GM18870 (cell line): Measurements from ENCODE around the gene RNF150.

Experiments used
- ATAC-seq: cut with Tn5 transposase; IDR thresholded peaks from one replicate; pipeline ENCODE4 v1.9.1; 2021; ENCODE audit warnings: moderate library complexity; ENCODE audit not compliant: unreplicated experiment

RNF150 gene

GRCh38 chr4:140870427-140870826 is 262.8 kb downstream of the RNF150 start:
- no peak for ATAC-seq

DNA sequence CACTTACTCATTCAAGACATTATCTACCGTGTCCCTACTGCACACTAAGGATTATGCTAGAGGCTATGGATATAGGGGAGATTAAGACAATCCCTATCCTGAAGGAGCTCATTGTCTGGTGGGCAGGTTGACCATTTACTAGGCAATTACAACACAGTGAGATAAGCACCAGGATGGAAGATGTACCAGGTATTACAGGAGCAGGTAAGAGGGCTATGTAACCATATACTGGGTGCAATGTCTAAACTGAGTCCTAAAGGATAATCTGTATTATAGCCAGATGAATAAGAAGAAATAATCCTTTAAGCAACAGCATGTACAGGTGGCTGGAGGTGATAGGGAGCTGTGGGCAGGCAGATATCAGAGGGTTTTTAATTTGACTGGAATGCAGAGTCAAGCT is 263.8 kb downstream of the RNF150 start:
- no peak for ATAC-seq

- no peak for ATAC-seq
Measured at GRCh38 chr4:140867356-140867755, 265.9 kb downstream of the RNF150 start.

- ATAC-seq, result no peak
Measured at GRCh38 chr4:140866492-140867005, 266.7 kb downstream of the RNF150 start.

DNA sequence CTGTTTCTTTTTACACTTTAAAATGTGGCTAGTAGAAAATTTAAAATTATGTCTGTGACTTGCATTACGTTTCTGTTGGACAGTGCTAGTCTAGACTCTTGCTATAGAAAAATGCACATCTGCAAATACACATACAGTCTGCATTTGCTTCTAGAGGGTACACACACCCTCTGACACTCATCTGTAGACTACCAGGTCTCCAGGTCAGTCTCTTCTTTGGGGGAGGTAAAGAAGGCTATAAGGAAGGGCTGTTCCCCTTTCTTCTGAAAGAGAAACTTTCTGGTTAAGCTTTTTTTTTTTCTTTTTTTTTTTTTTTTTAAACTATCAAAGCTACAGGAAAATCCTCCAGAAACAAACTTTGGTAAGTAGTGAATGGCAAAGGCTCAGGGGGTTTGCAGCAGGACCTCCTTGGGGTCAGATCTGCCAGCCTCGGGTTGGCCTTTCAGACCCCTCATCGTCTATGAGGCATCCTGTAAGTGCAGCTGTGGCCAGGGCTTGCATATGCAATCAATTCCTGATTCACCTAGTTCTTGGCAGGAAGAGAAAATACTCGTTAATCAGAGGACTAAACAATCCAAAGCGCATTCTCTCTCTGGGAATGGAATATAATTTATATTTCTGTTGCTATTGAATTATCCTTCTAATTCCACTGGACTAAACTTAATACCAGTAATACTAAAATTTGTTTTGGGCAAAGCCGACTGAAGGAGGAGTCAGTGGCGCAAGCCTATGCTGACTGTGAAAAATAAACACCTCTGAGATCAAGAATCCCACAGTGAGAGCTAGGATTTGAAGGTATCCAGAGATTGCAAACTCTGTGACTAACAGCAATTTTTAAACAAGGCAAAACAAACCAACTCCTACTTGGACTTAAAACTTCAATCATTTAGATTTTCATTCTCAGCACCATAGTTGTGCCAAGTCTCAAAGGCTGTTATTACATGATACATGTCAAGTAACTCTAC is 267.7 kb downstream of the RNF150 start:
- no peak for ATAC-seq

DNA sequence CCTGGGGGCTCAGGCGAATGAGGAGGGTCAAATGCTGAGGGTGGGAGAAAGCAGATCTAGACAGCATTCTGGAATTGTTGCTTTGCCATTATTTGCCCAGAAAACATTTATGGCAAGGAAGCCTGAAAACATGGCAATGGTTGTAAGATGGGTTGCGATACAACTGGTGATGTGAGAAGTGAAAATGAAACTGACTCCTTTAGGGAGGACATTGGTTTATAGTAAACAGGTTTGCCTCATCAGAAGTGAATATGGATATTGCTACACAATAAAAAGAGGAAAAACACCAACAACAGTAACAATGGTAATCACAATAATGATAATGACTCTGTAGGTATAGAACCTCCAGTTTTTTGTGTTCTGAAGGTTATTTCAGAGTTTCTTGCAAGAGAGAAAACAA is 270.1 kb downstream of the RNF150 start:
- no peak for ATAC-seq

GRCh38 chr4:140862177-140862442 is 271.2 kb downstream of the RNF150 start:
- no peak for ATAC-seq

DNA sequence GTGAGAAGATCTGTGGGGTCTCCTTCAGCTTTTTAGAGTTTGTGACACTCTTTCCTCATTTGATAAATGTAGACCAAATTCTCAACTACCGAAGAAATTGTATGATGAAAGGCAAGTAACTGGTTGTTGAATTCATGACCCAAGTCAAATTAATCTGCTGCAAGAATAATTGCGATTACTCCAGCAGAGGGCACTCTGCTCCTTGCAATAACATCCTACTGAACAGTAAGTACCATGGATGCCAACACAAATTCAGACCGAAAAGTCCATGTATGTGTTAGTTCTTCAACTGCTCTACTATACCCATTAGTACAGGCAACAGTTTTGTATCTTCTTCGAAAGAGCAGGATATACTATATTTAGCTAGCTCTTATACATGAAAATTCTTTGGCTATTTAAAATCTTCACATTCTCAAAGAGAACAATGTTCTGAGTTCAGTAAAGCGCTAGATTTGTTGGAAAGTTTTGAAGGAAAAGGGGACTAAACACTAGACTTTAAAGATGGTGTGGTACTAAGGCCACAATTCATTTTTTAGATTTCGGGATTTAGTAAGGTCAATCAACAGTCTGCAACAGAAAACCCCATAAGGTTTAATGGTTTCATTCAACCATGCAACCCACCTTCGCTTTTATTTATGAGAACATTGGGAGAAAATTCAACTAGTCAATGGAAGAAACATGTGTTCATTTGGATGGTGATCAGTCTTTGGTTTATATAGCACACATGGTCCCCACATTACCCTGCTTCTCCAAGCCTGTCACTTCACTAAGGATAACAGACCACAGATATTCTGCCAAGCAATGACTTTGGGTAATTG is 271.7 kb downstream of the RNF150 start:
- peak; percentile 81 for ATAC-seq

DNA sequence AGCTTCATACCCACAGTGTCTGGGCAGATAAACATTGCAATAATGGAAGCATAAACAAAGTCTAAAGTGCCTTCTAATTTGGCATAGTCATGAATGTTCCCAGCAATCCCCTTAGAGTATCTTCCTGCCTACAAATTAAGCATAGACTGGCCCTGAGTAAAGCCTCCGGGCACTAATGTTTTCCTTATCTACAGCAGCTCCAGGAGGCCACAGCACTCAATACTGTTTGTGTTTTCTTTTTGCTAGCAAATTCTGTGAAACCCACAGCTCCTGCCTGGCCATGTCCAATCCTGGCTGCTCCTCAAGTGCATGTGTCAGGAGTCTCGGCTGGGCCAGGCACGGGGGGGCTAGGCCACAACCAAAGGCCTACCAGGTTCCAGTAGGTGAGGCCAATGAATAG is 274.4 kb downstream of the RNF150 start:
- ATAC-seq, result no peak

DNA sequence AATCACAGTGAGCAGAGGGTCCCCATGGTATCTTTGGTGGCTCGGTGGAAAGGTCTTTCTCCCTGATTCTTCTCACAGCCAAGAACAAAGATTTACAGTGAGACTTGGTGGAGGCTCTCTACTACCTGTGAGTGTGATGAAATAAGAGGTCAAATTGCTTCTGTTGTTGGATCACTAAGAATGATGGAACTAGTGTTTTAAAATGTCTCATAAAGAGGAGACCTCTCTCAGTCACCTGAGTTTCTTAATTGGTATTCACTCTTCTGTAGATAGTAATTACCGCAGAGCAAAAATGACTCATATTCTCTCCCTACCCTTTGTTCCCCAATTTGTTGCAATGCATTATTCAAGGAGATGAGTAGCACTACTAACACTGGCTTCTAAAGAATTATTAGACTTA is 276.2 kb downstream of the RNF150 start:
- ATAC-seq, result no peak

- ATAC-seq, result no peak
Measured at GRCh38 chr4:140856621-140857062, 276.6 kb downstream of the RNF150 start.

DNA sequence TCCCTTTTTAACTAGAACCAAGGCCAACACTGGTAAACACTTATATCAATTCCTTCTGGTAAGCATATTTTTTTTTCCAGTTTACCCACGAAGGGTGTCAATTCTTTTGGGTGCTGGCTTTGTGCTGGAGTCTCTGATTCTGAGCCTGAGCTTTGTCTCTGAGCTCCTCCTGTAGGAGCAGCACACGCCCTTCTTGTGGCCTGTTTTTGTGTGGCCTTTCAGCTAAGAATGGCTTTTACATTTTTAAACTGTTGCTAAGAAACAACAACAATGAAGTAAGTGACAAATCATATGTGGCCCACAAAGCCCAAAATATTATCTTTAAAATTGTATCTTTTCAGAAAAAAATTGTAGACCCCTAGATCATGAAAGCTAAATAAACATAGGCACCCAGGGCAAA is 279.1 kb downstream of the RNF150 start:
- no peak for ATAC-seq

GRCh38 chr4:140851804-140852203 is 281.5 kb downstream of the RNF150 start:
- ATAC-seq, result no peak

- peak; percentile 73 for ATAC-seq
Measured at GRCh38 chr4:140851032-140851636, 282.1 kb downstream of the RNF150 start.

- no peak for ATAC-seq
Measured at GRCh38 chr4:140849526-140849925, 283.7 kb downstream of the RNF150 start.

DNA sequence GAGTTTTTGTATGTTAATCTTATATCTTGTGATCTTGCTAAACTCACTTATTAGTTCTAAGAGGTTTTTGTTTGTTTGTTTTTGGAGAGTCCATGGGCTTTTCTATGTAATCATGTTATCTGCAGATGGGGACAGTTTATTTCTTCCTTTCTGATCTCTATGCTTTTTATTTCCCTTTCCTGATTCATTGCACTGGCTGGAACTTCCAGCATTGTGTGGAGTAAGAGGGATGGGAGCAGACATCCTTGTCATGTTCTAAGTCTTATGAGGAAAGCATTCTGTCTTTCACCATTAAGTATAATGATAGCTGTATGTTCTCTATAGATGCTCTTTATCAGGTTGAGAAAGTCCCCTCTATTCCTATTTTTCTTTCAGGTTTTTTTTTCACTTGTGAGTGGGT is 286.5 kb downstream of the RNF150 start:
- no peak for ATAC-seq

DNA sequence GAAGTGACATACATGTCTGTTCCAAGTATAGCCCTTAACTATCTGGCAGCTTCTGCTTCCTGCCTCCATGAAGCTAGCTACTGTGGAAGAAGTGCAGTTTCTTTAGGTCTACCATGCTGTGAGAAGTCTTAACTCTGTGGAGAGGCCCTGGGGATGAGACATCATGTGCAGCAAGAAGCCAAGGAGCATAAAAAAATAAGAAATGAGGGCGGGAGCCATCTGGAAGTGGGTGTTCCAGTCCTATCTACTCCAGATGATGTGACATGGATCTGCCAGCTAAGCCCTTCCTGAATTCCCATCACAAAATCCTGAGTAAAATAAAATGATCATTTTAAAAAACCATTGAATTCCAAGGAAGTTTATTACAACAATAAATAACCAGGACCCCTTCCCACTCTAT is 289.2 kb downstream of the RNF150 start:
- no peak for ATAC-seq

DNA sequence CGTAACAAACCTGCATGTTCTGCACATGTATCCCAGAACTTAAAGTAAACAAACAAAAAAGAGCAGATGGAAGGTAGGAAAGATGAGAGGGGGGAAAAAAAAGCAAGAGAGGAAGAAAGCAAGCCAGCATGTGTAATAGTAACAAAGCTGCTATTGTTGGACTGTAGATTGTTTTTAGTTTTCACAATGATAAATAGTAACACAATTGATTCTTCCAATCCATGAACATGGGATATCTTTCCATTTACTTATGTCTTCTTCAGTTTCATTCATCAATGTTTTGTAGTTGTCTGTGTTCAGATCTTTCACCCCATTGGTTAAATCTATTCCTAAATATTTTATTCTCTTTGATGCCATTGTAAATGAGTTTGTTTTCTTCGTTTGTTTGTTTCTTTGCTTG is 292.1 kb downstream of the RNF150 start:
- no peak for ATAC-seq

DNA sequence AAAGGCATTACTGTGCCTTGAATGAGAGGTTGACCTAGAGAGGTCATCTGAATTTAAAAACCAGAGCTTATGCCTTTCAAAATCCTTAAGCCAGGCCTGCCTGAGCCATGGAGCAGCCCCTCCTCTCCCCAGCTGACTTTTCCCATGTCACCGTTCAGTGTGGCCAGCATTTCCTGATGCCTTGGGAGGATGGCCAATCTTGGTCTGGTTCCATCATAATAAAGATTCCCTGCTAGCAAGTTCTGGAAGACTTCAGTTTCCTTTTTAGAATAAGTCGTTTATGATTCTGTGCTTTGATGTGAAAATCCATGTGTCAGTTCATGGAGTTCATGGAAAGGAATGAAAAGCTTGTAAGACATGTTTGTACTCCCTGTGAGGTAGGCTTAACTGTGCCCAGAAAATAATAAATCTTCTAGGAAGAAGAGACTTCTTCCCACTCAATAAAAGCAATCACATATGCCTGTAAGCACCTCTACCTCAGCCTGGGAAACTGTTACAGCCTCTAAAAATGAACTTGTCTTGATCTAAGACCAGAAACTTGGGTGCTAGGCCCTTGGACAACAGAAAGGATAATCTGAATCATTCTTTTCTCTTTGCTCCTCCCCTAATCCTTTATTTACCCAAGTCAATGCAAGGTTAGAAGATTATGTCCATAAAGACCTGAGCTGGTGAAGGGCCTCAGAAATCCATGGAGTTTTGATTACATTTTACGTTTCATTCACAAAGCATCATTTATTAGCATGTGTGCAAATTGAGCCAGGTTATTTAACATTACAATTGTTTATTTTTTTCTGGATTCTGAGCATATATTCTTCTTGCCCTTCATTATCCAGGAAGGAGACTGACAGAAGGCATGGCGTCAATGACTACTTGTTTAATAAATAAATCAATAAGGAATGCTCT is 293.1 kb downstream of the RNF150 start:
- no peak for ATAC-seq

GRCh38 chr4:140839406-140839805 is 293.9 kb downstream of the RNF150 start:
- ATAC-seq, result no peak
